MM.1S (cell line): ENCODE data around the gene EPB41L4B.

Experiments used
- CTCF ChIP-seq: fragments of 300-600 bp; sonication (generic); IDR thresholded peaks from 2 replicates; pipeline ENCODE4 v1.5.1; 2016; ENCODE audit warnings: antibody characterized with exemption, low read length, mixed read lengths
- EZH2 ChIP-seq: fragments of 300-600 bp; sonication (generic); optimal IDR thresholded peaks from 2 replicates; pipeline ENCODE3; 2017; ENCODE audit warnings: low read depth, mild to moderate bottlenecking, antibody characterized with exemption, low read length, mixed read lengths
- EZH2phosphoT487 ChIP-seq: fragments of 300-600 bp; sonication (generic); IDR thresholded peaks from 2 replicates; pipeline ENCODE4 v1.6.1; 2018; ENCODE audit warnings: antibody characterized with exemption, low read length

GRCh38 chr9:109176963-109177362, 143.9 kb downstream of the EPB41L4B start:
- TF ChIP-seq CTCF (no peak), EZH2 (no peak), EZH2phosphoT487 (no peak)
